ENCODE data around the gene NDUFV3. TPM values are rescaled to one million over a fixed set of nuclear protein-coding genes. Genes with fewer than 3 reads are reported as not detected.

NDUFV3 gene
- total RNA-seq, 3 donors from 2014 or later, result 49.9 to 62.9 (median 51.1) TPM

DNA sequence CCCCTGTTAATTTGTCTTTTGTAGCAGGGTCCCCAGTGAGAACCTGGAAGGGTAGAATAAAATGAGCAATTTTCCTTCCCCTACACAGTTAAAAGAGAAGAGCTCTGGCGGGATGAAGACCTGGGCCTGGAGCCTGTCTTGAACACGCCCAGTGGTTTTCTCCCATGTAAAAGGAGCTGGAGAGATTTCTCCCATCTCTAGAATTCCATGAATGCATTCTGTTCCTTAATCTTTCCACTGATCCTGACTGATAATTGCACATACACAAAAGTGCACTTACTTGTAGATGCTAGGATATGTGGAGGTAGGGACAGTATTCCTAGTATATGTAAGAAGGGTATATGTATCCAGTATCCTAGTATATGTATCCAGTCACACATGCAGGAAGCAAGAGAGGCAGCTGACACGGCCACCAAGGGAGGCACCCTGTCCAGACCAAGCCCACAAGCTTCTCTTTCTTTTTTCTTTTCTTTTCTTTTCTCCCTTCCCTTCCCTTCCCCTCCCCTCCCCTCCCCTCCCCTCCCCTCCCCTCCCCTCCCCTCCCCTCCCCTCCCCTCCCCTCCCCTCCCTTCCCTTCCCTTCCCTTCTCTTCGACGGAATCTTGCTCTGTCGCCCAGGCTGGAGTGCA lies 69.4 kb downstream of the NDUFV3 start:
- intact Hi-C loops (cut with DNase I; ENCODE audit: low total_unique reads), result no loop called here
- Histone ChIP-seq H3K4me3 (no peak overlapping the region), H3K27ac (no peak overlapping the region), H3K36me3 (no peaks in the 10 kb centered on the region), H3K27me3 (no peaks in the 10 kb centered on the region), H3K4me1 (no peaks in the 10 kb centered on the region), H3K9me3 (no peaks in the 10 kb centered on the region)
- no peak for DNase-seq (ENCODE audit: low spot score in 2 of 2)
- no peak for TF ChIP-seq POLR2AphosphoS5 (IDR thresholded peaks at IDR 0.05)
- TF ChIP-seq, protein P1, sequence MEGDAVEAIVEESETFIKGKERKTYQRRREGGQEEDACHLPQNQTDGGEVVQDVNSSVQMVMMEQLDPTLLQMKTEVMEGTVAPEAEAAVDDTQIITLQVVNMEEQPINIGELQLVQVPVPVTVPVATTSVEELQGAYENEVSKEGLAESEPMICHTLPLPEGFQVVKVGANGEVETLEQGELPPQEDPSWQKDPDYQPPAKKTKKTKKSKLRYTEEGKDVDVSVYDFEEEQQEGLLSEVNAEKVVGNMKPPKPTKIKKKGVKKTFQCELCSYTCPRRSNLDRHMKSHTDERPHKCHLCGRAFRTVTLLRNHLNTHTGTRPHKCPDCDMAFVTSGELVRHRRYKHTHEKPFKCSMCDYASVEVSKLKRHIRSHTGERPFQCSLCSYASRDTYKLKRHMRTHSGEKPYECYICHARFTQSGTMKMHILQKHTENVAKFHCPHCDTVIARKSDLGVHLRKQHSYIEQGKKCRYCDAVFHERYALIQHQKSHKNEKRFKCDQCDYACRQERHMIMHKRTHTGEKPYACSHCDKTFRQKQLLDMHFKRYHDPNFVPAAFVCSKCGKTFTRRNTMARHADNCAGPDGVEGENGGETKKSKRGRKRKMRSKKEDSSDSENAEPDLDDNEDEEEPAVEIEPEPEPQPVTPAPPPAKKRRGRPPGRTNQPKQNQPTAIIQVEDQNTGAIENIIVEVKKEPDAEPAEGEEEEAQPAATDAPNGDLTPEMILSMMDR (IDR thresholded peaks at IDR 0.05), result no peak
- no peak for TF ChIP-seq POLR2A (IDR thresholded peaks at IDR 0.05)

Other genes with a start within 250 kb of the NDUFV3 start
- 10 to 100 TPM in 2 of 3 donors, 1 to 10 TPM in 1; 3.0 to 14.7 (median 10.5) TPM for gene PDE9A, start 239.7 kb upstream of the NDUFV3 start, total RNA-seq
- 10 to 100 TPM in 2 of 3 donors, 1 to 10 TPM in 1; 6.2 to 16.4 (median 12.7) TPM for gene WDR4, start 13.8 kb upstream of the NDUFV3 start, total RNA-seq
- not detected for gene ERVH48-1, start 32.3 kb downstream of the NDUFV3 start, total RNA-seq
- gene PKNOX1, start 81.3 kb downstream of the NDUFV3 start, total RNA-seq, result 10 to 100 TPM; 11.7 to 16.4 (median 14.4) TPM
- 10 to 100 TPM in 1 of 3 donors, 1 to 10 TPM in 2; 5.4 to 27.2 (median 6.9) TPM for gene CBS, start 182.5 kb downstream of the NDUFV3 start, total RNA-seq
- gene U2AF1, start 214.3 kb downstream of the NDUFV3 start, total RNA-seq, result 10 to 100 TPM; 43.0 to 66.9 (median 43.6) TPM

Data from breast epithelium (tissue), 4 donors.